ENCODE measurements around the gene NT5DC1.

The NT5DC1 gene

DNA sequence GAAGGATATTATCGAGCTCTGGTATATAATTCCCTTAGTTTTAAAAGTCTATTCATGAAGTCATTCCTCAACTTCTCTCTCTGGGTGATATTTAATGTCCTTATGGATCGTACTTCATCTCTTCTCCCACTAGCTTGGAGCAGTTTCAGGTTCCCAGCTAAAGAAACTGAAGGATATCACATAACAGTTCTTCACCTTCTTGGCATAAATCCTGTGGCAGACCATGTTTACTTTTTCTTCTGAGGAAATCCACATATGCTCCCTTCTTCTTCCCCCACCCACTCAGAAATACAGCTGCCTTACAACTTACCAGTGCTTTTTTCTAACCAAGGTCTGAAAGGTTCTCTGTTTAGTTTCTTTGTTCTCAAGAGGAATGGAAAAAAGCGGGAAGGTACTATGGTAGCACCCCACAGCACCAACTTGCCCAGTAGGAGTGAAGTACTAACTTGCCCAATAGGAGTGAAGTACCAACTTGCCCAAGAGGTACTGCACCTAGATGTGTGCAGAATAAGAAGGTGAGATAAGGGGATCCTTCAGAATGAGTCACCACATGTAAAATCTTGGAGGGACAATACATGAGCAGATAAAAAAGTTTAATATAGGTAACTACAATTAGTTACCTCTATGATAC, 100.1 kb downstream of the NT5DC1 start:
- DNase-seq, result no peak

DNA sequence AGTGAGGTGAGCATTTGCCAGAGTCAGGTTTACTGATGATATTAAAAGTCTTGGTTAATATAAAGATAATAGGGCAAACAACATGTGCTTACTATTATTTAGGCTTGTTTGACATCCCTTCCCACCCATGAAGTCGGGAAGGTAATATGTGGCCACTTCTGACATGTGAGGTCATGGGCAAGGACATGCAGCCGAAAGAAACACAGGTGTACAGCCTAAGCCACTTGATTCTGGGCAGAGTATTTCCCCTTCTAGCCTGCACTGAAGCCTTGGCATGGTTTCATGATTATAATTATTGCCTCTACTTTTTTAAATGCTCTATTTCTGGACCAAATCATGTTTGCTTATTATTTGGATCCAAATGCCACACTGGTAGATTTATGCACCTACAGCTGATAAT, 100.9 kb downstream of the NT5DC1 start:
- DNase-seq, result no peak

DNA sequence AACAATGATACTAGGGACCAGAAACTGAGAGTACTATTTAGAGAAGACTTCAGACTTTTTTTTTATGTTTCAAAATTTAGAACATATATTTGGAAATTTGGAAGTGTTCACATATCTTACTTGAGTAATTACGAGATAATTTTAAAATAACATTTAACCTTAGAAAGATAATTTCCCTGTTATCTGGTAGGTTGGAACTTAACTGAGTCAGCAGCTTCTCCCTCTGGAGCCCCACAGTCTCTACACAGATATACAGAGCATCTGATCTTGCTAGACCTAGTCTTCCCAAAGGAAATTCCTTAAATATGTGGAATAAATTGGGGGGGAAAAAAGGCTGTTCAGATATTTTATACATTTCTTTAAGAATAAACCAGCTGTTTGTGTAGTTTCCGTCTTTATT, 104.6 kb downstream of the NT5DC1 start:
- DNase-seq, result no peak

DNA sequence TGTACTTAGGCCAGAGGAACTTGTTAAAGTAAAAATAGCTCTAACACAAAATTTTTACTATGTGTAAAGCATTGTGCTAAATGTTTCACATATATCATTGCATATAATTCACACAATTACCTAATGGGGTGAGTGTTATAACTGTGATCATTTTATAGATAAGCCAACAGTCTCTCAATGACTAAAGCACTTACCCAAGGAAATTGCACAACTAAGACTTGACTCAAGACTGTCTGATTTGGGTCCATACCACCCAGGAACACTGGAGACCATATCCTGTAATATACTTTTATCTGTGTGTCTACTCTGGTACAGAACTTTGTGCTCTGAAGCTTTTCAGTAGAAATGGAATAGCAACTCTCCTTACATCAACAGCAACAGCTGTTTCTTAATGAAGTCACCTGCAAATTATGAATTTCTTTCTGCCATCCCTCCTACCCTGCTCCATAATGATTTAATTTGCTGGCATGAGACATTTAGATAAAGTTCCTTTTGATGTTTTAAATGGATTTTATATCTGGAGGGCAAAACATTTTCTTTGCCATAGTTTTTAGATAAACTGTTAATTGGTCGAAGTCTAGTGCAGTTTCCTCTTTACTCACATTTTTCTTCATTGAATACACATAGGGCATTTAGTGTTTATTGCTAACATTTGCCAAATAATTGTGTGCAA, 105.7 kb downstream of the NT5DC1 start:
- no peak for DNase-seq

DNA sequence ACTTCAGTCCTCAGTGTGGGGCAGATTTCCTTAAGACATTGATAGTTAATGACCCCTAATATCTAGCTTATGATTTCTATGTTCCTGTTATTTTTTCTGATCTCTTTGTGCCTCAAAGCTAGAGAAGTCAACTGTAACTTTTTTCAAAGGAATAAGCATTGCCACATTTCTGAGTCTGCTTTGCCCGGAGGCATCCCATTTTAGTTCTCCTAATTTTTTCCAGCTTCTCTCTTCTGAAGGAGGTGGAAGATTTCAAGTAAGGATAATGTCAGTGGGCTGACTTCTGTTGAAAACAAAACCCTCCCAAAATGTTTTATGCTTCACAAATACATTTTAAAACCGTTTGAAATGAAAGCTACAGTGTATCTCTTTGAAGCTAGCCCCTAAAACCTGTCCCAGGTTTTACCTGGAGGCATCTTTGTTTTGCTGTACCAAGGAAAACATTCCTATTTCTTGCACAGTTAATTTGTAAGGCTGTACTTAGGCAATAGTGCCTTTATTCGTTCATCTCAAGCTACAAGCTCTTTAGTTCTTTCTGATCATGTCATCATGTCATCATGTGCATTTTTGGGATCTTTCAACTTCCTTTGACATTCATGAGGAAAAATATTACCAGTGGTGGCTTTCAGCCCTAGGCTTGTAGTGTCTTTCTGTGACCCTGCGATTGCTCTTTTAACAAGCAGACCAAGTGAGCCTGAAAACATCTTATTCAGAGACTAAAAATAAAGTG, 107.6 kb downstream of the NT5DC1 start:
- no peak for DNase-seq

DNA sequence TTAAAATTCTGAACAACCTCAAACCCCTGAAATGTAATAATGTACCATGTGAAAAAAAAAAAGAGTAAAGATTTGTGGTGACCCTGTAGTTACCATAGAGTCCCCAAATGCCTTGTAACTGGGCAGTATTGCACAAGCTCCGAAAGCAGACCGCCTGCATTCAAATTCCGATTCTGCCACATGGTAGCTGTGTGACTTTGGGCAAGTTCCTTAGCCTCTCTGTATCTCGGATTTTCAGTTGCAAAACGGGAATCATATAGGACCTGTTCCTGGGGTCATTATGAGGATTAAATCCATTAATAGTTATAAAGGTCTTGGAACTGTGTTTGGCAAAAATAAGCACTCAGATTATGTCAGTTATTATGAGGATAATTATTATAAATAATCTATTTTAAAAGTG, 109.7 kb downstream of the NT5DC1 start:
- DNase-seq, result no peak

DNA sequence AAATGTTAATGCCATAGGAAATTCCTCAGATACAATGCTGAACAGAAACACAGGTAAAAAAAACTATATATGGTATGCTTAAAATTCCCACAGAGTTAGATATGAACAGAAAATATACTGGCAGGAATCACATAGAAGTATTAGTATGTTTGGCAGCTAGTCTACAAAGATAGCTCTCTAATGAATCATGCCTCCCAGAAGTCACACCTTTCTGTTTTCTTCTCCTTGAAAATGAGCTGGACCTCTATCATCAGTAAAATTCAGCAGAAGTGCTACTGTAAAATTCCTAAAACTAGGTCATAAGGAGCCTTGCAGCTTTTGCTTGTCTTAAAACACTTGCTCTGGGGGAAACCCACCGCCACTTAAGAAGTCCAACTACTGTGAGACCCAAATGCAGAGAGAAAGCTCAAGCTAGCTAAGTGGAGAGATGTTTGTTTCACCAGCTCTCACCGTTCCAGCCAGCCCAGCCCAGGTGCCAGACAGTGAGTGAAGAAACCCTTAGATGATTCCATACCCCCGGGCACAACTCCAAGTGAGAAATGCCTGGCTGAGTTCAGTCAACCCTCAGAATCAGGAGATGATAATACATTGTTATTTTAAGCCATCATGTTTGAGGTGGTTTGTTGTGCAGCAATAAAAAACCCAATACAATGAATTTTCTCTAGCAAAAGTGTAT, 110.2 kb downstream of the NT5DC1 start:
- DNase-seq, result no peak

DNA sequence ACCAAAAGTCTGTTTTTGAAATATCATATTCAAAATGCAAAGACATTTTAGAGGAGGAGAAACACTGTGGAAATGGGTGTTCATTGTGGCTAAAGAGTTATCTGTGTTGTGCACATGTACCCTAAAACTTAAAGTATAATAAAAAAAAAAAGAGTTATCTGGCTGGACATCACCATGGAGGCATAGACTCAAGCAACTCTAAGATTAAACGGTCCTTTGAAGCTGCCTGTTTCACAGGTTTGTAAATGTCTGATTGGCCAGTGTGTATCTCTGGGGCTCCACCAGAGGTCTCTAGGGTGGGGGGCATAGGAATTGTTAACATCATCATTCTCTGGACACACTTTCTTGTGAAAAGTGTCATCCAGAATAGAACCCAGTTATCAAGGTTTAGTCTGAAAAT, 114.0 kb downstream of the NT5DC1 start:
- DNase-seq, result no peak

DNA sequence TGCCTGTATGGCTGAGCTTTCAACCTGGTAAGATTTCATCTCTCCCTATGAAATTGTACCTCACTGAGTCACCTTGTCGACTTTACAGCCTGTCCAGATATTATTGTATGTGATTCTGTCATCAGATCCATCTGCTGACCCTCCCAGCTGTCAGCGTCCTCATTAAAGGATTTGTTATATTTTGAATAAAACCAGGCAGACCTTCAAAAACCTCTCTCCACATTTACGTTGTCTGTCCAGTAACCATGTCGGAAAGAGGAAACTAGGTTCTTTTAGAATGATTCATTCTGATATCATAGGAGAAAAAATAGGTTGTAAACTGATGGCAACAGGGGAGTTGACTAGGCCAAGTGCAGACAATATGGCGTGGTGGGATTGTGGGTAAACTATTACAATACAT, 114.8 kb downstream of the NT5DC1 start:
- no peak for DNase-seq

DNA sequence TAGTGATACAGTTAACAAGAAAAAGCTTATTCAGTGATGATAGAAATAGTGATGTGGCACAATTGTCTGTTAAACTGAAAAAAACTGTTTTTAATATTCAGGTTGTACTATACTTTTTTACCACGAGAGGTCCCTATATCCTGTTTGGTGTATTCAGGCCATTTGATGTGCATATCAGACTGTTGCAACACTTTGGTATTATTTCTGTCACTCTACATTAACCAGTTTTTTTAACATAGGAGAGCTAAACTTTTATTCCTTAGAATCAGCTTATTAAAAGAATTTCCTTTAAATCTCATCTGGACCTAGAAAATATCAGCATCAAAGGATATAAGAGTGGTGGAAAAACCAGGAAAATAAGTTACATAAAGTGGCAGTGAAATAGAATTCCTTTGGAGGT, 116.4 kb downstream of the NT5DC1 start:
- DNase-seq, result no peak

DNA sequence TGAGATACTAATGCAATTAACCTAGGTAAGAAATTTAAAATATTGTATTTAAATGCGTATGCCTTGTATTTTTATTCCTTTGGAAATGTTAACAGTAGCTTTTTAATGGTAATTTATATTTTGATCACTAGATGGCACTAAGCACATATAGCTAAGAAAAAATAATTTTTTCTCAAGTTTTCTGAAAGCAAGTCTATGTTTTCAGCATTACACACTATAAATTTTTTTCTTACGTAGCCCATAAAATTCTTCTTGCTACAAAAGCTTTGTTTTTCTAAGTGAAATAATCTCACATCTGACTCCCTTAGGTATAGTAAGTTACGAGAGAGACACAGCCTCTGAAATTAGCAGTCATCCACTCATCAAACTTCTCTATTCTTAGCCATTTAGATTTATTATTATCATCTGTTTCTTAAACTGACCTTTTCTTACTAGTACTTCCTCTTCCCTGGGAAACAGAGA, 117.5 kb downstream of the NT5DC1 start:
- DNase-seq, result no peak

DNA sequence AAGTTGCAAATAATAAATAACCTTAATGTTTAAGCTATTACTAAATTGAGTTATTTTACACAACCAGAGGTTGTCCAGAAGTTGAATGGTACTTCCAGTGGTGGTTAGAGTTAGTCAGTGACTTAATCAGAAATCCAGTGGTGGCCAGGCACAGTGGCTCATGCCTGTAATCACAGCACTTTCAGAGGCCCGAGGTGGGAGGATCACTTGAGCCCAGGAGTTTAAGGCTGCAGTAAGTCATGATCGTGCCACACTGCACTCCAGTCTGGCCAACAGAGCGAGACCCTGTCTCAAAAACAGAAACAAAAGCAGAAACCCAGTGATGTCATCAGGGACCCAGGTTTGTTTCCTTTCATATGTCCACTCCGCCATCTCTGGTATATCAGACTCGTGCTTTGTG, 118.2 kb downstream of the NT5DC1 start:
- no peak for DNase-seq

DNA sequence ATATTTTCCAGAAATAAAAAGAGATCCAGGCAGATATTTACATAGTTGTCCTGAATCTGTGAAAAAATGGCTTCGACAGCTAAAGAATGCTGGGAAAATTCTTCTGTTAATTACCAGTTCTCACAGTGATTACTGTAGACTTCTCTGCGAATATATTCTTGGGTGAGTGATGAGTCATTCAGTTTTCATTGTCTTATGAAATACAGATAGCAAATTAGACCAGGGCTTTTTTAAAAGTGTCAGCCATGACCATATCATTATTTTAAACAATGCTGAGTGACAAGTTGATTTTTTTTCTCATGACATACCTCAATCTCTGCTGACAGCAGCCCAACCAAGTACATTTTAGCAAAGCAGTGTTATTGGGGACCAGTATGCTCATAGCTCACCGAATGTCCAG, 120.4 kb downstream of the NT5DC1 start:
- DNase-seq, result no peak

DNA sequence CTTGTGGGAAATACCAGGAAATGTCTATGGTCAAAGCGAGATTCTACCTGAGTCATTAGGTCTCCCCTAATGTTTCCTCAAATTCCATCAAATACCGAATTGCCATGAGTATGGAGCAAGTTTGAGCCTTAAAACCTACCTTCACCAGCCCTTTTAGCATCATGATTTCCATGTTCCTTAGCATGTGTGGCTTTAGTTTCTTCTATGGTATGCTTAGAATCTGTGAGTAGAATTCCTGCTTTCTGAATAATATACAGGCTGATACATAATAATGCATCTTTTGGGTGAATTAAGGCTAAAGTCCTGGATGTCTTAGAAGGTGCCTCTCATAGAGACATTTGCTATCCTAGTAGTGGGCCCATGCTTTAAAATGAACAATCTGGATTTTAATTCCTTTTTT, 121.3 kb downstream of the NT5DC1 start:
- no peak for DNase-seq

DNA sequence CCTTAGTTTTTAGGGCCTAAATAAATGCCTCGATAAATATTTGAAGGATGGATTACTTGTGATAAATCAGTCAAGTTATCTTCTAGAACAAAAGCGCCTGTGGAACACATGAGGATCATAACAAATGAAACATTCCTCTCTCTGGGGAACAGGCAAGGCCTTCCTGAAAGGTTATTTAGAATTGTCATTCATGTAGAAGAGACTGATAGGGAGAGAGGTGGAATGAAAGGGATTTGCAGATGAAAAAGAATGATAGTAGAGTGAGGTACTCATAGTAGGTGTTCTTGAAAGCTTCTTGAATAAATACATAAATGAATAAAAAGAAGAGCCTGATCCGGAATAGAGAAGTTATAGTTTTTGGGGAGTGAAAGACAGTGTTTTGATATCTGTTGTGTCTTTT, 122.7 kb downstream of the NT5DC1 start:
- no peak for DNase-seq

DNA sequence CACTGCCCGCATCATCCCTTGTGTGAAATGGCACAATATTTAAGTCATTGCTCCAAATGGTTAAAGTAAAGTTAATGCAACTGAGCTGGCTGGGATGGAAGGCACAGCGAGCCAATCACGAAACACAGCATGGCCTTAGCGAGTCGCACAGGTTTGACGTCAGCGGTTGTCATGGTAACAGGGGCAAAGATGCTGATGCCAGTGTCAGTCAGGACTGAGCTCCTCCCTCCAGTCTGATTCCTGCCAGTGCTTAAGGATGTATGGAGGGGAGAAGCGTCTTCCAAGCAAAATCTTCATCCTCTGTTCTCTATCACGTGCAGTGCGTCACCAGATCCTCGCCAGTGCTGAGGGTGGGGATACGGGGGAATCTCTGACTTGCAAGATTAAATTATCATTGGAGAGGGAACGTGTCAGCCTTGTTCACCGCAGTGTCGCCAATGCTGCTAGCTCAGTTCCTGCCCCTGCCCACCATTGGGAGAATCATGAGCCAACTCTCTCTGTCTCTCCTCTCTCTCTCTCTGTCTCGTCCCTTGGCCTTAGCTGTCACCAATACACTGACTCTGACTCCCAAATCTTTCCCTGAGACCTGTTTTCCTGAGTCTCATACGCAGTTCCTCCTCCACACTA, 128.7 kb downstream of the NT5DC1 start:
- peak; percentile 92 for DNase-seq

DNA sequence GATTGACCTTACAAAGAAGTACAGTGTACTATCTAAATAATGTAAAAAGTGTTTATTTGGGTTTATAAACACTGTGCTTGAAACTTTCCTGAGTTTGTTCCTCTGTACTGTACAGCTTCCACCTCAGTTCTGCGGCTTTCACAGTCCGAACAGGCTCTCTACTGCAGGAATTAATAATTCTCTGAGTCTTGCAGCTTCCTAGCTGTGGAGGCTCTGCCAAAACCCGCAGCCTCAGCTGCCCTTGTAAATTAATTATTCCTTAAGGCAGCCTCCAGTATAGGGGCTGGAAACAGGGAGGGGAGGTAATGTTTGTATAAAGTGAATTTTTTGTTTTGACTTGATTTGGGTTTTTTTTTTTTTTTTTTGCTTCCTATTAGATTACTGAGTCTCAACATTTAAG, 134.0 kb downstream of the NT5DC1 start:
- no peak for DNase-seq

DNA sequence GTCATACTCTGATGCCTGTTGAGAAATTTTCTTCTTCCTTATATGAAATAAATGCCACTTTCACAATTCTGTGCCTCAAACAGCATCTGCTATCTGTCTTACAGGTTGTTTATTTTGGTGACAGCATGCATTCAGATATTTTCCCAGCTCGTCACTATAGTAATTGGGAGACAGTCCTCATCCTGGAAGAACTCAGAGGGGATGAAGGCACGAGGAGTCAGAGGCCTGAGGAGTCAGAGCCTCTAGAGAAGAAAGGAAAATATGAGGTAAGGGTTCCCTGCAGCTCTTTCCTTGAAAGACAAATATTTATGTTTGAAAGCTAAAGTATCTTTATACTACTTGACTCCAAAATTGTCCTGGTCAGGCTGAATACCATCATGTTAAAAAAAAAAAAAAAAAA, 137.4 kb downstream of the NT5DC1 start:
- no peak for DNase-seq

DNA sequence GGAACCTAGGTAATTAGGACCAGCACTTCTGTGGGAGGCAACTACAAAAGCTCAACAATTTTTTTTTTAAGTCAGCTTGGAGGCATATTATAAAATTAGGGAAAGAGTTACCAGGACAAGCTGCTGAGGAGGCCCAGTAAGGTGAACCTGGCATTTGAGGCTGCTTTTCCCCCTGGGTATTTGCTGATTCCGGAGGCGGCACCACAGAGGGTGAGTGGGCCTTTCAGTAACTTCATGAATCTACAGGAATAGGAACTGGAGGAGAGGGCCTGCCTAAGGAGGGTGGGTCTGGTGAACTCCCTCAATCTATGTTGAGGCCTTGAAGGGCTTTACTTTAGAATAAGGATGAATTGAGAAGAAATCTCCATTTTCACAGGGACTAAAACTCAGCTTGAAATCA, 138.6 kb downstream of the NT5DC1 start:
- DNase-seq, result no peak

DNA sequence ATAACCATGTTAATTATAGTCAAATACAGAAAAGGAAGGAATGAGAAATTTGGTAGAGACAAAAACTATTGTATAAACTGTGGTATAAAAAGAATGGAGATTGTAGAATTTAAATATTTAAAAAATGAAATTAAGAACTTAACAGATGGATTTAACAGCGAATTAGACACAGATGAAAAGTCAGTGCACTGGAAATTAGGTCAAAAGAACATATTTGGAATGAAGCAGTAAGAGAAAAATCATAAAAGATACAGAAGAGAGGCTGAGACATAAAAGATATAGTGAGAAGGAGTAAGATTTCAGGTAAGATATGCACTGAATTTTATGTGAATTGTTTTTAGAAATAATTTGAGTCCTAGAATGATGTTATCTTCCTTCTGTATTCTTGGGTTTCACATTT, 139.2 kb downstream of the NT5DC1 start:
- DNase-seq, result no peak

DNA sequence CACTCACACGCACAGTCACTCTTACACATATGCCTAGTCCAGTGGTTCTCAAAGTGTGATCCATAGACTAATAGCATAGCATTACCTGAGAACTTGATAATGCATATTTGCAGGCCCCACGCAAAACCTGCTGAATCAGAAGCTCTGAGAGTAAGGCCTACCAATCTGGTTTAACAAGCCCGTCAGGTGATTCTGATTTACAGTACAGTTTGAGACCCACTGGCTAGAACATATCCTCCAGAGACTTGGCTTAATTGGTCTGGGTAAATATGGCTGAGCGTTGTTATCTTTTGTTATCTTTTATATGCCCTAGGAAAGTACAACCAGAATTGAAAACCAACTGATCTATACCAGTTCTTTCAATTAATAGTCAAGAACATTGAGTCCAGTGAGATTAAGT, 143.6 kb downstream of the NT5DC1 start:
- no peak for DNase-seq

DNA sequence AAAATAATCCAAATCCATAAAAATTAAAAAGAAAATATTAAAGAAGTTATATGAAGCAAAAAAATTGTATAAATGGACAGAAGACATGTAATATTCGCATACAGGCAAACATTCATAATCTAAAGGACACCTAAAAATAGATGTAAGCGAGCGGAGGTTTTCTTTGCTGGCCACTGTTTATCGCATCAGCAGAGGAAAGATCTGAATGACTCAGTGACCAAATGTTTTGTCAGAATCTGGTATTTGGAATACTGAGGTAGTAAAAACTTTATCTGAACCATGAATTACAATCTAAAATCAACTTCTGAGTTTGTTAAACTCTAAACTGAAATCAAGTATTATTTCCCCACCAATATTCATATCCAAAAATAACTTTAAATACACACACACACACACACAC, 145.4 kb downstream of the NT5DC1 start:
- no peak for DNase-seq

DNA sequence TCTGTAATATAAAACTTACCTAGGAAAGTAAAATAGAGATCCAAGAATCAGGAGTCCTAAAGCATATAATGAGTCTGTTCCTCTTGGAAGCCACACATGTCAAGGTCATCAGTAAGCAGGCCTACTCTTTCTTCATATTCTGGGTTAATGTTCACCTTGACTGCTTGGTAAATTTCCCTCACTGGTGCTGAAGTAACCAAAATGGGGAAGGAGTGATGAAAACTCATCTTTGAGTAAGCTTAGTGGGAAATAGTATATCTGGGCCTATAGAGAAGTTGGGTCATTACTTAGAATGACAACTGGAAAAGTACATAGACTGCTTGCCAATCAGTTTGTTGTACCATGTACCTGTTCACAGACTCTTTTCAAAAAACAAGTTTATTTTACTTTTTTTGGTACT, 146.6 kb downstream of the NT5DC1 start:
- no peak for DNase-seq
